Hepatocyte (in vitro differentiated cells): ENCODE data around the gene MAP1LC3A.

Source experiments
- CTCF ChIP-seq: fragments of 200-600 bp; sonication (generic); IDR thresholded peaks from 2 replicates; pipeline ENCODE4 v1.5.1; 2016; ENCODE audit warnings: antibody characterized with exemption, mild to moderate bottlenecking; ENCODE audit not compliant: poor library complexity
- EZH2phosphoT487 ChIP-seq: fragments of 200-600 bp; sonication (generic); IDR thresholded peaks from one replicate; pipeline ENCODE4 v1.6.1; 2018; ENCODE audit warnings: antibody characterized with exemption, mild to moderate bottlenecking, low read depth, moderate library complexity; ENCODE audit not compliant: unreplicated experiment, severe bottlenecking

- TF ChIP-seq EZH2phosphoT487: no peak
- TF ChIP-seq CTCF: no peak
Observed at GRCh38 chr20:34525342-34525708, 33.2 kb upstream of the MAP1LC3A start.
